Peyer's patch (tissue), 4 donors: ENCODE results near the gene NR0B2.

ENCODE experiments used
- POLR2A ChIP-seq, 2 donors: fragments of 450-650 bp; IDR thresholded peaks; one replicate each; pipeline ENCODE4 v1.5.1; 2017; ENCODE audit warnings: antibody characterized with exemption in 2 of 2, mild to moderate bottlenecking in 2 of 2, moderate library complexity in 2 of 2
- TF ChIP-seq, protein P1 (sequence below), 6 experiments: fragments of 450-650 bp in 4 of 6; fragments of 200-600 bp in 2 of 6; sonication (generic) in 1 of 6; IDR thresholded peaks; one replicate each; pipeline ENCODE4 v1.5.1; 2017 to 2019; ENCODE audit warnings: antibody characterized with exemption in 6 of 6, mild to moderate bottlenecking in 3 of 6, moderate library complexity in 1 of 6

- TF ChIP-seq POLR2A (IDR thresholded peaks at IDR 0.05) = no peak
- TF ChIP-seq, protein P1, sequence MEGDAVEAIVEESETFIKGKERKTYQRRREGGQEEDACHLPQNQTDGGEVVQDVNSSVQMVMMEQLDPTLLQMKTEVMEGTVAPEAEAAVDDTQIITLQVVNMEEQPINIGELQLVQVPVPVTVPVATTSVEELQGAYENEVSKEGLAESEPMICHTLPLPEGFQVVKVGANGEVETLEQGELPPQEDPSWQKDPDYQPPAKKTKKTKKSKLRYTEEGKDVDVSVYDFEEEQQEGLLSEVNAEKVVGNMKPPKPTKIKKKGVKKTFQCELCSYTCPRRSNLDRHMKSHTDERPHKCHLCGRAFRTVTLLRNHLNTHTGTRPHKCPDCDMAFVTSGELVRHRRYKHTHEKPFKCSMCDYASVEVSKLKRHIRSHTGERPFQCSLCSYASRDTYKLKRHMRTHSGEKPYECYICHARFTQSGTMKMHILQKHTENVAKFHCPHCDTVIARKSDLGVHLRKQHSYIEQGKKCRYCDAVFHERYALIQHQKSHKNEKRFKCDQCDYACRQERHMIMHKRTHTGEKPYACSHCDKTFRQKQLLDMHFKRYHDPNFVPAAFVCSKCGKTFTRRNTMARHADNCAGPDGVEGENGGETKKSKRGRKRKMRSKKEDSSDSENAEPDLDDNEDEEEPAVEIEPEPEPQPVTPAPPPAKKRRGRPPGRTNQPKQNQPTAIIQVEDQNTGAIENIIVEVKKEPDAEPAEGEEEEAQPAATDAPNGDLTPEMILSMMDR (IDR thresholded peaks at IDR 0.05) = no peak
Observed at GRCh38 chr1:26949266-26949925, 35.6 kb upstream of the NR0B2 start.
